HepG2 (cell line): ENCODE results near the gene TMED9. TPM values are rescaled to one million over a fixed set of nuclear protein-coding genes. Genes with fewer than 3 reads are reported as not detected.

Experiments
- BORCS8-MEF2B ChIP-seq: sonication (generic); formaldehyde crosslinking; IDR thresholded peaks from 2 replicates; pipeline ENCODE4 v1.8.0; 2022; ENCODE audit warnings: mild to moderate bottlenecking, missing genetic modification reagents
- FIP1L1 ChIP-seq: fragments of 200-400 bp; formaldehyde crosslinking; IDR thresholded peaks from 2 replicates; pipeline ENCODE4 v1.6.1; 2018; ENCODE audit warnings: low read depth, mild to moderate bottlenecking, low read length, moderate library complexity, borderline replicate concordance; ENCODE audit not compliant: insufficient read depth
- HNRNPLL ChIP-seq: fragments of 200-400 bp; formaldehyde crosslinking; IDR thresholded peaks from 2 replicates; pipeline ENCODE4 v1.6.1; 2017; ENCODE audit warnings: mild to moderate bottlenecking, low read depth, low read length; ENCODE audit not compliant: poor library complexity, severe bottlenecking
- KAT8 ChIP-seq: IDR thresholded peaks from 2 replicates; pipeline ENCODE4 v1.6.1; 2016; ENCODE audit warnings: missing genetic modification reagents, missing compliant biosample characterization
- KLF16 ChIP-seq, 2 experiments: sonication (generic) in 1 of 2; formaldehyde crosslinking in 1 of 2; IDR thresholded peaks; 2 replicates each; pipeline versions ENCODE4 v1.6.1 to v1.8.0; 2016 to 2023; ENCODE audit warnings: missing genetic modification reagents in 2 of 2, missing compliant biosample characterization in 1 of 2
- LCORL ChIP-seq, 2 experiments: fragments of 450-650 bp in 1 of 2; sonication (generic) in 1 of 2; formaldehyde crosslinking in 1 of 2; IDR thresholded peaks; 2 replicates each; pipeline versions ENCODE4 v1.5.0 to v1.6.1; 2017 to 2020; ENCODE audit warnings: antibody characterized with exemption in 1 of 2, missing genetic modification reagents in 1 of 2
- MAFF ChIP-seq: IDR thresholded peaks from 2 replicates; pipeline ENCODE4 v1.6.1; 2011; ENCODE audit warnings: low read depth, low read length, improper control_type of control experiment
- REL ChIP-seq: sonication (generic); formaldehyde crosslinking; conservative IDR thresholded peaks from 2 replicates; pipeline ENCODE4 v1.8.0; 2022; ENCODE audit warnings: mild to moderate bottlenecking, missing genetic modification reagents, moderate library complexity
- SETDB1 ChIP-seq: sonication (generic); formaldehyde crosslinking; IDR thresholded peaks from 2 replicates; pipeline ENCODE4 v1.5.1; 2020; ENCODE audit warnings: missing genetic modification reagents, mild to moderate bottlenecking, borderline replicate concordance
- SIX4 ChIP-seq: sonication (generic); formaldehyde crosslinking; IDR thresholded peaks from 2 replicates; pipeline ENCODE4 v1.4.0; 2020; ENCODE audit warnings: missing genetic modification reagents
- SMARCC2 ChIP-seq: fragments of 450-650 bp; IDR thresholded peaks from 2 replicates; pipeline ENCODE4 v1.6.1; 2017; ENCODE audit warnings: antibody characterized with exemption, mild to moderate bottlenecking
- SRF ChIP-seq: IDR thresholded peaks from 2 replicates; pipeline ENCODE4 v1.6.1; 2011; ENCODE audit warnings: mild to moderate bottlenecking, low read depth, low read length, moderate library complexity
- ZMYM2 ChIP-seq: sonication (generic); formaldehyde crosslinking; IDR thresholded peaks from 2 replicates; pipeline ENCODE4 v1.8.0; 2022; ENCODE audit warnings: mild to moderate bottlenecking, missing genetic modification reagents
- ZNF138 ChIP-seq: sonication (generic); formaldehyde crosslinking; IDR thresholded peaks from 2 replicates; pipeline ENCODE4 v1.5.0; 2020; ENCODE audit warnings: mild to moderate bottlenecking, low read depth, missing genetic modification reagents
- ZNF331 ChIP-seq: sonication (generic); formaldehyde crosslinking; IDR thresholded peaks from 2 replicates; pipeline ENCODE4 v1.4.0; 2020; ENCODE audit warnings: missing genetic modification reagents
- ZNF710 ChIP-seq: sonication (generic); formaldehyde crosslinking; IDR thresholded peaks from 2 replicates; pipeline ENCODE4 v1.5.0; 2020; ENCODE audit warnings: mild to moderate bottlenecking, missing genetic modification reagents, borderline replicate concordance
- polyA plus RNA-seq, 8 experiments: library from polyadenylated mRNA; depleted of rRNA in 3 of 8; stranded (reverse) in 7 of 8; unstranded in 1 of 8; fragments of >200 nt; fragmentation: Illumina TruSeq in 4 of 8; extraction: Trizol in 4 of 8; gene quantifications; 2 replicates each; pipeline versions ENCODE4 v1.2.1 to v1.2.3, GENCODE V29; 2011 to 2016; ENCODE audit warnings: low read depth in 4 of 8, missing spikeins in 1 of 8, mixed read lengths in 1 of 8; ENCODE audit not compliant: insufficient read depth in 1 of 8
- total RNA-seq, 5 experiments: library from RNA; depleted of rRNA; stranded (reverse); fragments of >200 nt; fragmentation: Illumina TruSeq; extraction: Trizol; gene quantifications; 2 replicates each; pipeline ENCODE4 v1.2.3, GENCODE V29; 2016; ENCODE audit warnings: low read depth in 1 of 5
- TF ChIP-seq, protein P1 (sequence below): sonication (generic); formaldehyde crosslinking; IDR thresholded peaks from 2 replicates; pipeline ENCODE4 v1.8.1; 2023; ENCODE audit warnings: mild to moderate bottlenecking, missing genetic modification reagents
- TF ChIP-seq, protein P2 (sequence below): IDR thresholded peaks from 2 replicates; pipeline ENCODE4 v1.6.1; 2016; ENCODE audit warnings: mild to moderate bottlenecking, missing biosample characterization, missing genetic modification reagents
- TF ChIP-seq, protein P3 (sequence below): IDR thresholded peaks from 2 replicates; pipeline ENCODE4 v1.6.1; 2016; ENCODE audit warnings: mild to moderate bottlenecking
- TF ChIP-seq, protein P4 (sequence below): sonication (generic); formaldehyde crosslinking; IDR thresholded peaks from 2 replicates; pipeline ENCODE4 v1.4.0; 2020; ENCODE audit warnings: missing genetic modification reagents, borderline replicate concordance

The TMED9 gene
- total and polyA plus RNA-seq, 2 of the 13 experiments (the other 11 are each of a cell fraction or from before 2014, with no cell fraction given) = 161 to 350 TPM

DNA sequence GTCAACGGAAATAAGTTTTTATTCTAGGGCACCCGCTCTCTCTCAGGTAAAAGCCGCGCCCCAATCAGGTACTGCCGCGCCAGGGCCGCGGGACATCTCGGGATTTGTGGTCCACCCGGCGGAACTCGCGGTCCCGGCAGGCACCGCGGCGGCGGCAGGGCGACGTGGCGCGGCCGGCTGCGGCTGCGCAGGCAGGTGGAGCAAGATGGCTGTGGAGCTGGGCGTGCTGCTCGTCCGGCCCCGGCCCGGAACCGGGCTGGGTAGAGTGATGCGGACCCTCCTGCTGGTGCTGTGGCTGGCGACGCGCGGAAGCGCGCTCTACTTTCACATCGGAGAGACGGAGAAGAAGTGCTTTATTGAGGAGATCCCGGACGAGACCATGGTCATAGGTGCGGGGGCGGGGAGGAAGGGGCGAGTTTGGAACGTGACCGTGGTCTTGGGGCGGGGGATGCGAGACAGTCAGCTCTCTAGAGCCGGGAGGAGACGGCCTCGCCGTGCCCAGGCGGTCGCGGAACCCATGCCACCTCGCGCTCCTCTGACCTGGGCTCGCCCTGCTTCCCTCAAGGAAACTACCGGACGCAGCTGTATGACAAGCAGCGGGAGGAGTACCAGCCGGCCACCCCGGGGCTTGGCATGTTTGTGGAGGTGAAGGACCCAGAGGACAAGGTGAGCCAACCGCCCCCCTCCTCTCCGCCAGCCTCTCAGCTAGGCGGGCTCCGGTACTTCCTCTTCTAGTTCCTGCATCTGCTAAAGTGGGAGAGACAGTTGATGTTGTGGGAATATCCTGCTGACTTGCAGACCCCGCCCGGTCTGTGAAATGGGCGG is at the start of gene TMED9 (continued):
- TF ChIP-seq, protein P1, sequence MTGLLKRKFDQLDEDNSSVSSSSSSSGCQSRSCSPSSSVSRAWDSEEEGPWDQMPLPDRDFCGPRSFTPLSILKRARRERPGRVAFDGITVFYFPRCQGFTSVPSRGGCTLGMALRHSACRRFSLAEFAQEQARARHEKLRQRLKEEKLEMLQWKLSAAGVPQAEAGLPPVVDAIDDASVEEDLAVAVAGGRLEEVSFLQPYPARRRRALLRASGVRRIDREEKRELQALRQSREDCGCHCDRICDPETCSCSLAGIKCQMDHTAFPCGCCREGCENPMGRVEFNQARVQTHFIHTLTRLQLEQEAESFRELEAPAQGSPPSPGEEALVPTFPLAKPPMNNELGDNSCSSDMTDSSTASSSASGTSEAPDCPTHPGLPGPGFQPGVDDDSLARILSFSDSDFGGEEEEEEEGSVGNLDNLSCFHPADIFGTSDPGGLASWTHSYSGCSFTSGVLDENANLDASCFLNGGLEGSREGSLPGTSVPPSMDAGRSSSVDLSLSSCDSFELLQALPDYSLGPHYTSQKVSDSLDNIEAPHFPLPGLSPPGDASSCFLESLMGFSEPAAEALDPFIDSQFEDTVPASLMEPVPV (CRISPR knock-in tag) = peak; percentile 64; the same call in 1 of the 2 replicates
- TF ChIP-seq, protein P2, sequence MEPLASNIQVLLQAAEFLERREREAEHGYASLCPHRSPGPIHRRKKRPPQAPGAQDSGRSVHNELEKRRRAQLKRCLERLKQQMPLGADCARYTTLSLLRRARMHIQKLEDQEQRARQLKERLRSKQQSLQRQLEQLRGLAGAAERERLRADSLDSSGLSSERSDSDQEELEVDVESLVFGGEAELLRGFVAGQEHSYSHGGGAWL (CRISPR knock-in tag) = peak; percentile 77
- TF ChIP-seq ZNF710 (CRISPR knock-in tag) (peak; percentile 48; the same call in 1 of the 2 replicates), ZNF138 (CRISPR knock-in tag) (no peak), KAT8 (CRISPR knock-in tag) (no peak; the same call in 1 of the 2 replicates), SRF (no peak), FIP1L1 (no peak), ZMYM2 (CRISPR knock-in tag) (no peak), SETDB1 (no peak), SMARCC2 (no peak), MAFF (no peak), REL (CRISPR knock-in tag) (no peak), LCORL (IDR thresholded peaks at IDR 0.05) (no peak), LCORL (CRISPR knock-in tag; IDR thresholded peaks at IDR 0.05) (0 out of 2 replicates have a peak, but pooled peaks have one; percentile 54), BORCS8-MEF2B (CRISPR knock-in tag) (peak; percentile 92), KLF16 (CRISPR knock-in tag; IDR thresholded peaks at IDR 0.05) (no peak; a peak in 1 of 4 replicates), SIX4 (CRISPR knock-in tag) (no peak; the same call in 1 of the 2 replicates), HNRNPLL (peak; percentile 50), ZNF331 (CRISPR knock-in tag) (peak; percentile 36; the same call in 1 of the 2 replicates)
- TF ChIP-seq, protein P3, sequence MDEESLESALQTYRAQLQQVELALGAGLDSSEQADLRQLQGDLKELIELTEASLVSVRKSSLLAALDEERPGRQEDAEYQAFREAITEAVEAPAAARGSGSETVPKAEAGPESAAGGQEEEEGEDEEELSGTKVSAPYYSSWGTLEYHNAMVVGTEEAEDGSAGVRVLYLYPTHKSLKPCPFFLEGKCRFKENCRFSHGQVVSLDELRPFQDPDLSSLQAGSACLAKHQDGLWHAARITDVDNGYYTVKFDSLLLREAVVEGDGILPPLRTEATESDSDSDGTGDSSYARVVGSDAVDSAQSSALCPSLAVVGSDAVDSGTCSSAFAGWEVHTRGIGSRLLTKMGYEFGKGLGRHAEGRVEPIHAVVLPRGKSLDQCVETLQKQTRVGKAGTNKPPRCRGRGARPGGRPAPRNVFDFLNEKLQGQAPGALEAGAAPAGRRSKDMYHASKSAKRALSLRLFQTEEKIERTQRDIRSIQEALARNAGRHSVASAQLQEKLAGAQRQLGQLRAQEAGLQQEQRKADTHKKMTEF = peak; percentile 75; the same call in 1 of the 2 replicates
- TF ChIP-seq, protein P4, sequence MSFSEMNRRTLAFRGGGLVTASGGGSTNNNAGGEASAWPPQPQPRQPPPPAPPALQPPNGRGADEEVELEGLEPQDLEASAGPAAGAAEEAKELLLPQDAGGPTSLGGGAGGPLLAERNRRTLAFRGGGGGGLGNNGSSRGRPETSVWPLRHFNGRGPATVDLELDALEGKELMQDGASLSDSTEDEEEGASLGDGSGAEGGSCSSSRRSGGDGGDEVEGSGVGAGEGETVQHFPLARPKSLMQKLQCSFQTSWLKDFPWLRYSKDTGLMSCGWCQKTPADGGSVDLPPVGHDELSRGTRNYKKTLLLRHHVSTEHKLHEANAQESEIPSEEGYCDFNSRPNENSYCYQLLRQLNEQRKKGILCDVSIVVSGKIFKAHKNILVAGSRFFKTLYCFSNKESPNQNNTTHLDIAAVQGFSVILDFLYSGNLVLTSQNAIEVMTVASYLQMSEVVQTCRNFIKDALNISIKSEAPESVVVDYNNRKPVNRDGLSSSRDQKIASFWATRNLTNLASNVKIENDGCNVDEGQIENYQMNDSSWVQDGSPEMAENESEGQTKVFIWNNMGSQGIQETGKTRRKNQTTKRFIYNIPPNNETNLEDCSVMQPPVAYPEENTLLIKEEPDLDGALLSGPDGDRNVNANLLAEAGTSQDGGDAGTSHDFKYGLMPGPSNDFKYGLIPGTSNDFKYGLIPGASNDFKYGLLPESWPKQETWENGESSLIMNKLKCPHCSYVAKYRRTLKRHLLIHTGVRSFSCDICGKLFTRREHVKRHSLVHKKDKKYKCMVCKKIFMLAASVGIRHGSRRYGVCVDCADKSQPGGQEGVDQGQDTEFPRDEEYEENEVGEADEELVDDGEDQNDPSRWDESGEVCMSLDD (CRISPR knock-in tag) = no peak
